Measurements from ENCODE around the gene FBXL7. TPM values are rescaled to one million over a fixed set of nuclear protein-coding genes. Genes with fewer than 3 reads are reported as not detected.

FBXL7 gene
- total RNA-seq, 1 experiment from 2014 or later, result not detected

DNA sequence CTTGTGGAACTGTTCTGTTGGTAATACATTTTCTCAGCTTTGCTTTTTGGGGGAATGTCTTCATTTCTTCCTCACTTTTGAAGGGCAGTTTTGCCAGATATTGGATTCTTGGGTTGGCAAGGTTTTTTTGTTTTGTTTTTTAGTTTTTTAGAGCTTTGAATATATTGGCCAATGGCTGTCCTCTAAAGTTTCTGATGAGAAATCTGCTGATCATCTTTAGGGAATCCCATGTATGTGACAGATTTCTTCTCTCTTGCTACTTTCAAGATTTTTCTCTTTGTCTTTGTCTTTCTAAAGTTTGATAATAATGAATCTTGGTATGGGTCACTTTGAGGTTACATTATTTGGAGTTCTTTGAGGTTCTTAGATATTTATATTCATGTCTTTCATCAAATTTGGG lies 227.4 kb downstream of the FBXL7 start:
- Histone ChIP-seq H3F3A (ENCODE audit: insufficient read depth, low read depth) (no peaks in the 10 kb centered on the region), H3K4me1 (replicated peaks; ENCODE audit: insufficient read depth) (no peaks in the 10 kb centered on the region), H4K20me1 (ENCODE audit: insufficient read depth) (no peaks in the 10 kb centered on the region), H3K27me3 (ENCODE audit: insufficient read depth, low read depth) (peaks cover 6% of the 10 kb centered on the region; the same call in 1 of the 2 replicates), H3K36me3 (ENCODE audit: low read depth) (no peaks in the 10 kb centered on the region), H3K4me2 (no peak overlapping the region), H3K27ac (no peak overlapping the region), H3K9me2 (ENCODE audit: insufficient read depth) (no peaks in the 10 kb centered on the region), H3K9me3 (ENCODE audit: insufficient read depth, low read depth) (no peaks in the 10 kb centered on the region), H3K4me3 (no peak overlapping the region), H3K79me2 (ENCODE audit: low read depth) (no peaks in the 10 kb centered on the region), H2AFZ (no peak overlapping the region)
- TF ChIP-seq EZH2 (IDR thresholded peaks at IDR 0.05; ENCODE audit: low read depth), result no peak
- TF ChIP-seq, protein P1, sequence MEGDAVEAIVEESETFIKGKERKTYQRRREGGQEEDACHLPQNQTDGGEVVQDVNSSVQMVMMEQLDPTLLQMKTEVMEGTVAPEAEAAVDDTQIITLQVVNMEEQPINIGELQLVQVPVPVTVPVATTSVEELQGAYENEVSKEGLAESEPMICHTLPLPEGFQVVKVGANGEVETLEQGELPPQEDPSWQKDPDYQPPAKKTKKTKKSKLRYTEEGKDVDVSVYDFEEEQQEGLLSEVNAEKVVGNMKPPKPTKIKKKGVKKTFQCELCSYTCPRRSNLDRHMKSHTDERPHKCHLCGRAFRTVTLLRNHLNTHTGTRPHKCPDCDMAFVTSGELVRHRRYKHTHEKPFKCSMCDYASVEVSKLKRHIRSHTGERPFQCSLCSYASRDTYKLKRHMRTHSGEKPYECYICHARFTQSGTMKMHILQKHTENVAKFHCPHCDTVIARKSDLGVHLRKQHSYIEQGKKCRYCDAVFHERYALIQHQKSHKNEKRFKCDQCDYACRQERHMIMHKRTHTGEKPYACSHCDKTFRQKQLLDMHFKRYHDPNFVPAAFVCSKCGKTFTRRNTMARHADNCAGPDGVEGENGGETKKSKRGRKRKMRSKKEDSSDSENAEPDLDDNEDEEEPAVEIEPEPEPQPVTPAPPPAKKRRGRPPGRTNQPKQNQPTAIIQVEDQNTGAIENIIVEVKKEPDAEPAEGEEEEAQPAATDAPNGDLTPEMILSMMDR (conservative IDR thresholded peaks at IDR 0.05), result no peak
- CTCF ChIA-PET, result no interaction called here
- DNase-seq, result no peak
- BruUV-seq (replicated peaks), result no TSS peak
- POLR2A ChIA-PET (ENCODE audit: unreplicated experiment), result no interaction called here
- intact Hi-C loops (cut with micrococcal nuclease; ENCODE audit: unreplicated experiment), result no loop called here

DNA sequence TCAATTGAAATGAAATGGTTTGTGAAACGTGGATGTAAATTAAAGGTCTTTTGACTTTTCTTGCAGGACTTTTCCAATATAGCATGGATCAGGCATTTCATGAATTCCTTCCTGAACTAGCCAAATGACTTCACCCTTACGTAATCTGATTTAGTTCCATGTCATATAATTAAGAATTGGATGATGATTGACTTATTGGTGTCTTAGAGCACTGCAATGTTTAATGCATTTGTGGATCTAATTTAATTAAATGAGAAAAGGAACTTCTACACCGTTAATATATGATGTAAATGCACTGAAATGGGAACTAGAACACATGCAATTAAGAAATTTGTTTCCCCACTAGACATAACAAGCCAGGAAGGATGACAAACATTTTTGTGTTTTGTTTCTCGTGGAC lies 228.8 kb downstream of the FBXL7 start:
- BruUV-seq (replicated peaks), result no TSS peak
- Histone ChIP-seq H3K4me1 (replicated peaks; ENCODE audit: insufficient read depth) (no peaks in the 10 kb centered on the region), H3F3A (ENCODE audit: insufficient read depth, low read depth) (no peaks in the 10 kb centered on the region), H3K9me2 (ENCODE audit: insufficient read depth) (no peaks in the 10 kb centered on the region), H4K20me1 (ENCODE audit: insufficient read depth) (no peaks in the 10 kb centered on the region), H3K79me2 (ENCODE audit: low read depth) (no peaks in the 10 kb centered on the region), H3K27me3 (ENCODE audit: insufficient read depth, low read depth) (peaks cover 6% of the 10 kb centered on the region; the same call in 1 of the 2 replicates), H3K4me2 (no peak overlapping the region), H3K36me3 (ENCODE audit: low read depth) (no peaks in the 10 kb centered on the region), H3K9me3 (ENCODE audit: insufficient read depth, low read depth) (no peaks in the 10 kb centered on the region), H2AFZ (no peak overlapping the region), H3K27ac (no peak overlapping the region), H3K4me3 (no peak overlapping the region)
- TF ChIP-seq, protein P1 (conservative IDR thresholded peaks at IDR 0.05), result no peak
- no peak for TF ChIP-seq EZH2 (IDR thresholded peaks at IDR 0.05; ENCODE audit: low read depth)
- ChIA-PET CTCF (no interaction called here), POLR2A (ENCODE audit: unreplicated experiment) (no interaction called here)
- DNase-seq, result no peak
- intact Hi-C loops (cut with micrococcal nuclease; ENCODE audit: unreplicated experiment), result no loop called here

DNA sequence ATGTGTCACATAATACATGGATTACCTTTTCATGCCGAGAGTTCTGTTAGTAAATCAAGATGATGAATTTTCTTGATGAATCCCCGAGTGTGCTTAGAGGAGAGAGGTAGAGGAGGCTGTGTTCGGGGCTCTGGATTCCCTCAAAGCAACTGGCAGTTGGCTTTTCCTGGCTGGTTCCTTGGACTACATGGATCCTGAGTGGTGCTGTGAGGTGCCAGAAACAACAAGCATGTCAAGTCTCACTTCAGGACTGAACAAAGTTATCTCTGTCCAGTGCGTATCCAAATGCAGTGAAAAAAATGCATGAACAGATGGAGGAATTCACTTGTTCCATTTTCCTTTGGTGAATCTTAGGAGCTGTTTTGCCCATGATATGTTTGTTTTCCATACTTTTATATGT lies 231.7 kb downstream of the FBXL7 start:
- Histone ChIP-seq H3F3A (ENCODE audit: insufficient read depth, low read depth) (no peaks in the 10 kb centered on the region), H3K4me2 (no peak overlapping the region), H3K27ac (no peak overlapping the region), H4K20me1 (ENCODE audit: insufficient read depth) (no peaks in the 10 kb centered on the region), H3K4me1 (replicated peaks; ENCODE audit: insufficient read depth) (no peaks in the 10 kb centered on the region), H3K27me3 (ENCODE audit: insufficient read depth, low read depth) (peaks cover 6% of the 10 kb centered on the region; the same call in 1 of the 2 replicates), H2AFZ (no peak overlapping the region), H3K36me3 (ENCODE audit: low read depth) (no peaks in the 10 kb centered on the region), H3K4me3 (no peak overlapping the region), H3K9me3 (ENCODE audit: insufficient read depth, low read depth) (no peaks in the 10 kb centered on the region), H3K79me2 (ENCODE audit: low read depth) (no peaks in the 10 kb centered on the region), H3K9me2 (ENCODE audit: insufficient read depth) (no peaks in the 10 kb centered on the region)
- CTCF ChIA-PET, result no interaction called here
- intact Hi-C loops (cut with micrococcal nuclease; ENCODE audit: unreplicated experiment), result no loop called here
- no TSS peak for BruUV-seq (replicated peaks)
- POLR2A ChIA-PET (ENCODE audit: unreplicated experiment), result interaction anchor here (0.9 kb wide), 1 partner anchor 1592 kb away, joined by 7 read pairs; no protein-coding TSS in a partner anchor
- no peak for DNase-seq
- TF ChIP-seq, protein P1 (conservative IDR thresholded peaks at IDR 0.05), result no peak
- TF ChIP-seq EZH2 (IDR thresholded peaks at IDR 0.05; ENCODE audit: low read depth), result no peak
